ENCODE results near the gene BMP6.

BMP6 gene

GRCh38 chr6:7747016-7747415 lies 21.1 kb downstream of the BMP6 start:
- no peak overlapping the region for H3K4me3 Mint-ChIP-seq
- H3K9me3 Mint-ChIP-seq = no peaks in the 10 kb centered on the region
- DNase-seq (ENCODE audit: low spot score) = no peak
- no peaks in the 10 kb centered on the region for H3K36me3 Mint-ChIP-seq (ENCODE audit: low read depth)
- peaks cover 9% of the 10 kb centered on the region for H3K27me3 Mint-ChIP-seq (ENCODE audit: low read depth)
- H3K4me1 Mint-ChIP-seq (ENCODE audit: low read depth) = no peaks in the 10 kb centered on the region
- H3K27ac Mint-ChIP-seq = no peak overlapping the region

GRCh38 chr6:7747433-7747832 lies 21.5 kb downstream of the BMP6 start:
- Mint-ChIP-seq H3K4me1 (ENCODE audit: low read depth) (no peaks in the 10 kb centered on the region), H3K36me3 (ENCODE audit: low read depth) (no peaks in the 10 kb centered on the region), H3K4me3 (no peak overlapping the region), H3K27ac (no peak overlapping the region), H3K27me3 (ENCODE audit: low read depth) (peaks cover 9% of the 10 kb centered on the region), H3K9me3 (no peaks in the 10 kb centered on the region)
- DNase-seq (ENCODE audit: low spot score) = no peak

GRCh38 chr6:7747901-7748504 lies 22.1 kb downstream of the BMP6 start:
- Mint-ChIP-seq H3K36me3 (ENCODE audit: low read depth) (no peaks in the 10 kb centered on the region), H3K9me3 (no peaks in the 10 kb centered on the region), H3K4me1 (ENCODE audit: low read depth) (no peaks in the 10 kb centered on the region), H3K27ac (no peak overlapping the region), H3K27me3 (ENCODE audit: low read depth) (peaks cover 9% of the 10 kb centered on the region), H3K4me3 (no peak overlapping the region)
- no peak for DNase-seq (ENCODE audit: low spot score)

- DNase-seq (ENCODE audit: low spot score) = no peak
- no peak overlapping the region for H3K27ac Mint-ChIP-seq
- H3K27me3 Mint-ChIP-seq (ENCODE audit: low read depth) = peaks cover 12% of the 10 kb centered on the region
- no peak overlapping the region for H3K4me3 Mint-ChIP-seq
- no peaks in the 10 kb centered on the region for H3K9me3 Mint-ChIP-seq
- H3K36me3 Mint-ChIP-seq (ENCODE audit: low read depth) = no peaks in the 10 kb centered on the region
- H3K4me1 Mint-ChIP-seq (ENCODE audit: low read depth) = no peaks in the 10 kb centered on the region
These were observed 23.6 kb downstream of the BMP6 start for GRCh38 chr6:7749478-7749877.

GRCh38 chr6:7750197-7750596 lies 24.3 kb downstream of the BMP6 start:
- H3K4me1 Mint-ChIP-seq (ENCODE audit: low read depth) = no peaks in the 10 kb centered on the region
- no peak overlapping the region for H3K27ac Mint-ChIP-seq
- H3K27me3 Mint-ChIP-seq (ENCODE audit: low read depth) = peaks cover 12% of the 10 kb centered on the region
- no peaks in the 10 kb centered on the region for H3K9me3 Mint-ChIP-seq
- no peak overlapping the region for H3K4me3 Mint-ChIP-seq
- no peaks in the 10 kb centered on the region for H3K36me3 Mint-ChIP-seq (ENCODE audit: low read depth)
- DNase-seq (ENCODE audit: low spot score) = no peak

GRCh38 chr6:7758456-7758855 lies 32.6 kb downstream of the BMP6 start:
- Mint-ChIP-seq H3K27me3 (ENCODE audit: low read depth) (peaks cover 2% of the 10 kb centered on the region), H3K4me3 (no peak overlapping the region), H3K36me3 (ENCODE audit: low read depth) (no peaks in the 10 kb centered on the region), H3K4me1 (ENCODE audit: low read depth) (no peaks in the 10 kb centered on the region), H3K9me3 (no peaks in the 10 kb centered on the region), H3K27ac (no peak overlapping the region)
- DNase-seq (ENCODE audit: low spot score) = no peak

GRCh38 chr6:7759320-7759719 lies 33.4 kb downstream of the BMP6 start:
- Mint-ChIP-seq H3K4me1 (ENCODE audit: low read depth) (no peaks in the 10 kb centered on the region), H3K36me3 (ENCODE audit: low read depth) (no peaks in the 10 kb centered on the region), H3K27me3 (ENCODE audit: low read depth) (no peaks in the 10 kb centered on the region), H3K27ac (no peak overlapping the region), H3K9me3 (no peaks in the 10 kb centered on the region), H3K4me3 (no peak overlapping the region)
- no peak for DNase-seq (ENCODE audit: low spot score)

GRCh38 chr6:7761051-7761450 lies 35.2 kb downstream of the BMP6 start:
- no peaks in the 10 kb centered on the region for H3K4me1 Mint-ChIP-seq (ENCODE audit: low read depth)
- DNase-seq (ENCODE audit: low spot score) = no peak
- no peaks in the 10 kb centered on the region for H3K36me3 Mint-ChIP-seq (ENCODE audit: low read depth)
- no peak overlapping the region for H3K4me3 Mint-ChIP-seq
- no peaks in the 10 kb centered on the region for H3K27me3 Mint-ChIP-seq (ENCODE audit: low read depth)
- H3K9me3 Mint-ChIP-seq = no peaks in the 10 kb centered on the region
- no peak overlapping the region for H3K27ac Mint-ChIP-seq

GRCh38 chr6:7762760-7763159 lies 36.9 kb downstream of the BMP6 start:
- no peak overlapping the region for H3K4me3 Mint-ChIP-seq
- H3K4me1 Mint-ChIP-seq (ENCODE audit: low read depth) = no peaks in the 10 kb centered on the region
- H3K9me3 Mint-ChIP-seq = no peaks in the 10 kb centered on the region
- no peaks in the 10 kb centered on the region for H3K36me3 Mint-ChIP-seq (ENCODE audit: low read depth)
- no peak overlapping the region for H3K27ac Mint-ChIP-seq
- DNase-seq (ENCODE audit: low spot score) = no peak
- H3K27me3 Mint-ChIP-seq (ENCODE audit: low read depth) = no peaks in the 10 kb centered on the region

- DNase-seq (ENCODE audit: low spot score) = no peak
- no peaks in the 10 kb centered on the region for H3K36me3 Mint-ChIP-seq (ENCODE audit: low read depth)
- no peaks in the 10 kb centered on the region for H3K9me3 Mint-ChIP-seq
- no peak overlapping the region for H3K27ac Mint-ChIP-seq
- no peaks in the 10 kb centered on the region for H3K4me1 Mint-ChIP-seq (ENCODE audit: low read depth)
- peaks cover 2% of the 10 kb centered on the region for H3K27me3 Mint-ChIP-seq (ENCODE audit: low read depth)
- no peak overlapping the region for H3K4me3 Mint-ChIP-seq
These were observed 38.0 kb downstream of the BMP6 start for GRCh38 chr6:7763881-7764280.

- no peak for DNase-seq (ENCODE audit: low spot score)
- Mint-ChIP-seq H3K27ac (no peak overlapping the region), H3K4me3 (no peak overlapping the region)
These were observed 39.9 kb downstream of the BMP6 start for GRCh38 chr6:7765575-7766325.

GRCh38 chr6:7769702-7770101 lies 43.8 kb downstream of the BMP6 start:
- Mint-ChIP-seq H3K27ac (no peak overlapping the region), H3K4me3 (no peak overlapping the region), H3K36me3 (ENCODE audit: low read depth) (no peaks in the 10 kb centered on the region), H3K9me3 (no peaks in the 10 kb centered on the region), H3K27me3 (ENCODE audit: low read depth) (peaks cover 2% of the 10 kb centered on the region), H3K4me1 (ENCODE audit: low read depth) (peaks cover 4% of the 10 kb centered on the region)
- DNase-seq (ENCODE audit: low spot score) = no peak

More at GRCh38 chr6:7765575-7766325, 39.9 kb downstream of the BMP6 start:
- no peaks in the 10 kb centered on the region for H3K9me3 Mint-ChIP-seq
- no peaks in the 10 kb centered on the region for H3K36me3 Mint-ChIP-seq (ENCODE audit: low read depth)
- H3K4me1 Mint-ChIP-seq (ENCODE audit: low read depth) = peaks cover 4% of the 10 kb centered on the region
- peaks cover 2% of the 10 kb centered on the region for H3K27me3 Mint-ChIP-seq (ENCODE audit: low read depth)

GRCh38 chr6:7770111-7770510 lies 44.2 kb downstream of the BMP6 start:
- Mint-ChIP-seq H3K4me3 (no peak overlapping the region), H3K9me3 (no peaks in the 10 kb centered on the region), H3K27ac (no peak overlapping the region), H3K4me1 (ENCODE audit: low read depth) (peaks cover 4% of the 10 kb centered on the region), H3K27me3 (ENCODE audit: low read depth) (peaks cover 2% of the 10 kb centered on the region), H3K36me3 (ENCODE audit: low read depth) (no peaks in the 10 kb centered on the region)
- no peak for DNase-seq (ENCODE audit: low spot score)

- Mint-ChIP-seq H3K27ac (no peak overlapping the region), H3K27me3 (ENCODE audit: low read depth) (peaks cover 2% of the 10 kb centered on the region), H3K4me1 (ENCODE audit: low read depth) (peaks cover 4% of the 10 kb centered on the region), H3K36me3 (ENCODE audit: low read depth) (no peaks in the 10 kb centered on the region), H3K4me3 (no peak overlapping the region), H3K9me3 (no peaks in the 10 kb centered on the region)
- DNase-seq (ENCODE audit: low spot score) = no peak
These were observed 44.7 kb downstream of the BMP6 start for GRCh38 chr6:7770601-7771000.

- Mint-ChIP-seq H3K9me3 (no peaks in the 10 kb centered on the region), H3K27me3 (ENCODE audit: low read depth) (peaks cover 2% of the 10 kb centered on the region), H3K36me3 (ENCODE audit: low read depth) (no peaks in the 10 kb centered on the region), H3K4me1 (ENCODE audit: low read depth) (peaks cover 4% of the 10 kb centered on the region), H3K27ac (no peak overlapping the region), H3K4me3 (no peak overlapping the region)
- DNase-seq (ENCODE audit: low spot score) = no peak
These were observed 47.4 kb downstream of the BMP6 start for GRCh38 chr6:7773322-7773721.

Measured in T-helper 2 cell treated with Interferon-gamma antibody and Interleukin-4, amounts not matched to agents 5 μg/mL and 100 μg/mL, for 36 hours (primary cell).